Measurements from ENCODE around the gene HDAC5.
"Not testable (repeated sequence)": the region's sequence is repeated elsewhere in the genome, so short reads cannot be mapped to it uniquely, and the experiment has no call there.

The HDAC5 gene

DNA sequence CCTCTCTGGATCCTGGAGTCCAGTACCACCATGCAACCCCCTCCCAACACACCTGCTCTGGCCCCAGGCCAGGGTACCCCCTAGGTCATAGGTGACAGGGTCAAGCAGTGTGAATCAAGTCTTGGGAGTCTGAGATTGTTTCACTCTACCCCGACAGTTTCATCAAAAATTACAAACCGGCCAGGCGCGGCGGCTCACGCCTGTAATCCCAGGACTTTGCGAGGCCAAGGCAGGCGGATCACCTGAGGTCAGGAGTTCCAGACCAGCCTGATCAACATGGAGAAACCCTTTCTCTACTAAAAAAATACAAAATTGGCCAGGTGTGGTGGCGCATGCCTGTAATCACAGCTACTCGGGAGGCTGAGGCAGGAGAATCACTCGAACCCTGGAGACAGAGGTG lies 3.2 kb downstream of the HDAC5 start:
- not testable (repeated sequence) for H3K27ac Mint-ChIP-seq, ATAC-seq, H3K36me3 Mint-ChIP-seq, H3K9me3 Mint-ChIP-seq, H3K4me3 Mint-ChIP-seq, H3K27me3 Mint-ChIP-seq
- peaks cover 74% of the 10 kb centered on the region for H3K4me1 Mint-ChIP-seq

DNA sequence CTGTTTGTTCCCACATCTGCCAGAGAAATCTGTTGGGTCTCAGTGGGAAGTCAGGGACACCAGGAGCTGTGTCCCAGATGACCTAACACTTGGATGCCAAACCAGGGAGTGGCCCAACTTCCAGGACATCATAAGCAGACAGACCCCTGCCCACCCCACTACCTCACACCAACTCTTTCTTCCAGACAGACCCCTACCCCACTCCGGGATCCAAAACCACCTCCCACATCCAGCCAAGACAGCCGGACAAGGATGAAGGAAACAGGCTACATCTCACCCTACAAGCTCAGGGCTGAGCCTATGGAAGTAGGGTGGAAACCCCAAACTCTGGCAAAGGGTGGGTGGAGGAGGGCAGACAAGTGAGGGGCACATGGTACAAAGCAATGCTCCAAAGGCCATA lies 3.6 kb downstream of the HDAC5 start:
- Mint-ChIP-seq H3K9me3 (no peaks in the 10 kb centered on the region), H3K4me1 (peaks cover 79% of the 10 kb centered on the region), H3K4me3 (no peak overlapping the region), H3K36me3 (peaks cover 5% of the 10 kb centered on the region), H3K27ac (no peak overlapping the region), H3K27me3 (no peaks in the 10 kb centered on the region)
- ATAC-seq: no peak

DNA sequence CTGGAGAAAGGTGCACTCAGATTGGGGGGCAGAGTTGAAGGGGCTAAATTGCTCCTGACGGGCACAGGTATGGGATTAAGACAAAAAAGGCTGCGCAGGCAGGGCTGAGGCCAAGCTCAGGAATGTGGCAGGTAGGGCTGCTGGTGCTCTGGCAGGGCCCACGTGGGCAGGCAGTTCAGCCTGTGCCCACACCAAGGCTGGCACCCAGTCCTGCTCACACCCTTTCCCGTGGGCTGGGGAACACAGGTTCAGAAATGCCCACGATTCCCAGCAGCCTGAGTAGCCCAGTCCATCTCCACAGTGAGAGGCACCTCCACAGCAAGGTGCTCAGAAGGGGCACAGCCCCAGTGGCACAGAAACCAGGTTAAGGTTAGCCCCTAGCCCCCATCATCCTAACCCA lies 4.4 kb downstream of the HDAC5 start:
- no peaks in the 10 kb centered on the region for H3K9me3 Mint-ChIP-seq
- H3K27ac Mint-ChIP-seq: peak overlapping the region; percentile 5
- H3K4me1 Mint-ChIP-seq: peaks cover 74% of the 10 kb centered on the region
- ATAC-seq: no peak
- H3K27me3 Mint-ChIP-seq: no peaks in the 10 kb centered on the region
- peaks cover 5% of the 10 kb centered on the region for H3K36me3 Mint-ChIP-seq
- H3K4me3 Mint-ChIP-seq: no peak overlapping the region

DNA sequence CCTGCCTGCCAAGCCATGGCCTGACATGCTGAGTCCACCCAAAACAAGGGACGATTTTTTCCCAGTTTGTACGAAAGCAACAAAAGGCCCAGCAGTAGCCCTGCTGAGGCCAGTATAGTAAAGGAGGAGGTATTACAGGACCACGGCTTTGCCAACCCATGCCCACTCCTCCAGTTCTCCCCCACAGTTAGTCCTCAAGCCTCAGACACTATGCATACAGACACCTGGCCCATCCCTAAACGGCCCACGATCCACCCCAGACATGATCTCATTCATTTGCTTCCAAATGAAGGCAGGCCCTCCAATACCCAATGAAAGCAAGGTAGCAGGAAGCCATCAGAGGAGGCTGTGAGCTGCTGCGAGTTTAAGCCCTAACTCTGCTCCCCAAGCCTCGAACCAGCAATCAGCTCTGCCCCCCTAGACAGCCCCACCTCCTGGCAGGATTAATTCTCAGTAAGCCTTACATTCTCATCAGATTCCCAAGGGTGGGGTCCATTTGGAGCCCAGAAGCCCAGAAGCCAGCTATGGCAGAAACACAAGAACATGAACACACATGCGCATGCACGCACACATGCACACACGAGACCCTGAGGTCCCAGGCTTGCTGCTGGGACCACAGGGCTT lies 4.9 kb downstream of the HDAC5 start:
- Mint-ChIP-seq H3K36me3 (peaks cover 5% of the 10 kb centered on the region), H3K4me3 (no peak overlapping the region), H3K9me3 (no peaks in the 10 kb centered on the region), H3K4me1 (peaks cover 77% of the 10 kb centered on the region), H3K27ac (peak overlapping the region; percentile 5), H3K27me3 (no peaks in the 10 kb centered on the region)
- no peak for ATAC-seq

DNA sequence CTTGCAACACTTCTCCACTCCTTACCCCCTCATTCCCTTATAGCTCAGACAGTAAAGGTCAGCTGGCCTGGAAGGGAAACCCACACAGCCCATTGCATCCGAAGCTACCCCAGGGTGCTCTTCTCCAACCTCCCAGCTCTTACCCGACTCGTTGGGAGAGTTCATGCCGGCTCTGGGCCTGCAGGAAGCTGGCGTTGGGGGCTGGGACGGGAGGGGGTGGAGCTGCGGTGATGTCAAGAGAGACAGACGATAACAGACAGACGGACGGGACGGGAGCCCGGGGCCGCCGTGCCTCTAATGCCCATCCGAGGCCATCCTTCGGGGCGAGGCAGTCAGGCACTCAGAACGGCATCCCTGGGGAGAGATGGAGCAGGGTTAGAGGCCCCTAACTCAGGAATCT lies 6.1 kb downstream of the HDAC5 start:
- ATAC-seq: no peak
- Mint-ChIP-seq H3K9me3 (no peaks in the 10 kb centered on the region), H3K27me3 (no peaks in the 10 kb centered on the region), H3K4me1 (peaks cover 82% of the 10 kb centered on the region), H3K4me3 (no peak overlapping the region), H3K36me3 (peaks cover 5% of the 10 kb centered on the region), H3K27ac (no peak overlapping the region)

DNA sequence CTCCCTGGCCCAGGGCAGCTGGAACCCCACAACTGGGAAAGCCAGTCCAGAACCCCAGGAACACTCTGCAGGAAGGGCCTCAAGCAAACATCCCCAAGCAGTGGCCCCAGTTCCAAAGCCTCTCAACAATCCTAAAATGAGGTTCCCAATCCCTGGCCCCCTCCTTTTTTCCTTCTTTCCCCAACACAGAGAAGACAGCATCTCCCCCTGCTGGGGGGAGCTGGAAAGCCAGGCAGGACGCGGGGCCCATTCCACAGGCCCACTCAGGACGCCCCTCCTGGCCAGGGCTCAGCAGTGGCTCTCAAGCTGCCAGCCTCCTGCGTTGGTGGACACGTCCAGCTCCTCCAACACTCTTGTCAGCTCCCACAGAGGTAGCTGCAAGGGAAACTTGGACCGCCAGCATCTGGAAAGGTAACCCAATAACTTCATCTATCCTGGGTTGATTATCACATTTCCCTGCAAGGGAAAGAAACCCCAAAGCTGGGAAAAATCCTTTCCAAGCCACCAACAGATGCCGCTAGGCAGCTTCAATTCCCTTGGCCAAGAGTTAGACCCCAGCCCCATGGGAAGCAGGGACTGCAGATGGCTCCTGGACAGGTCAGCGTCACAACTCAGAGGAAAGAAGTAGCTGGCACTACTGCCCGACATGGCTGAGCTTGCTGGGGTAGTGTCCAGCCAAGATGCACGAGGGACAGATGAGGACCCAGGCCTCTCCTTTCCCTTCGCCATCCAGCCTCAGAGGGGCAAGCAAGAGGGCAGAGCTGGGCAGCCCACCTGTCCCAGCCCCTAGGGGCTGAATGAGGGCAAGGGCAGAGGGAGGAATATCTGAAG lies 7.6 kb downstream of the HDAC5 start:
- Mint-ChIP-seq H3K4me1 (peaks cover 85% of the 10 kb centered on the region), H3K9me3 (no peaks in the 10 kb centered on the region), H3K4me3 (no peak overlapping the region), H3K36me3 (peaks cover 5% of the 10 kb centered on the region), H3K27ac (no peak overlapping the region), H3K27me3 (no peaks in the 10 kb centered on the region)
- ATAC-seq: no peak

DNA sequence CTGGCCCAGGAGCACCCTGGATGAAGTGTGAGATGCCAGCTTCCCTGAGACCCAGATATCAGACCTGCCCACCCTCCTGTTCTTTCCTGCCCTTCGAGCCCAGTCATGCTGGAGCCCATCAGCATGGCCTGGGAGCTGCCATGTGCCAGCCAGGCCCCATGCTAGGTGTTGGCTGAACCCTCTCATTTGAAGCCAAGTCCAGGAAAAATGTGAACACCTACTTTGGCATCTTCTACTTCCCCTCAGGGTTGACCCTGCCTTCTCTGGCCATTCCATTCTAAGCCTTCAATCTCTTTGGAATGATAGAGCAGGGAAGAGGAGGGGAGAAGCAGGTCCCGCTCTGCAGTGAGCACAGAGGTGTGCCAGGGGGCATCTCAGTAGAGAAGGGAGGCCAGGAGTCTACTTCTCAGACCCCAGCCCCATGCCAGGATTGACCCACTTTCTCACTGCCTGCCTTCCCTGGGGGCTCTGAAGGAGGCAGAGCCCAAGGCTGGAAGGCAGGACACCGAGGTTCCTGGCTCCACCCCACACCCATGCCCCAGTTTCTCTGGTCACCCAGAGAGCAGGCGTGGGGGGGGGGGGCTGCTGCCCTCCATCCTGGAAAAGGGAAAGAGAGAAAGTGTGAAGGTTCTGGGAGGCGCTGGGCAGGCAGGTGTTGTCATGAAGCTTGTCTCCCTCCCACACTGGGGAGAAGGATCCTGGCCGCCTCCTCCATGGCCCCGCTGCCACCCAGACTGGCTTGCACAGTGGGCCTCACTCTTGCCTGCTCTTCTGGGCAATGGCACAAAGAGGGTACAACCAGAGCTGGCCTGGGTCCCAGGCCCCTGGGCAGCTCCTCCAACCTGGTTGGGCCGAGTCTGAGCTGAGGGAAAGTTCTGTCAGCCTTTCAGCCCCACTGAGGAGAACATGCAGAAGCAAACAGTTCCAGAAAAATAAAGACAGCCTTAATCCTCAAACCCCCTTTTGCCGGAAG lies 9.3 kb downstream of the HDAC5 start:
- no peaks in the 10 kb centered on the region for H3K9me3 Mint-ChIP-seq
- no peak overlapping the region for H3K27ac Mint-ChIP-seq
- no peaks in the 10 kb centered on the region for H3K27me3 Mint-ChIP-seq
- H3K4me1 Mint-ChIP-seq: peaks cover 86% of the 10 kb centered on the region
- H3K36me3 Mint-ChIP-seq: peaks cover 5% of the 10 kb centered on the region
- ATAC-seq: no peak
- no peak overlapping the region for H3K4me3 Mint-ChIP-seq

DNA sequence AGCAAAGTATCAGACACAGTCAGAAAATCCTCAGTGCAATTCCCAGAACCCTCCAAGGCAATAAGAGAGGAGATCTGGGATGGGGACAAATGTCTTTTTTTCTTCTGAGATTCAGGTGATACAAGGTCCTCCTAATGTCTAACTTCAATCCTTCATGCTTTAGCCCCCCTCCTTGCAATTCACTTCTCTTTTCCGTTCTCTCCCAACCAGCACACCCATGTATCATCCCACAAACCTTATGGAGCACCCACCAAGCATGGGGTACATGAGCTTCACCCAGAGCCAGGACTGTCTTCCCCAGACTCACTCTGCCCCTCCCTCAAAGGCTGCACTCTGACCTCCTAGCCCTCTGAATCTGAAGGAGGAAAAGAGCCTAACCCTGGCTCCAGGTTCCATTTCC lies 10.1 kb downstream of the HDAC5 start:
- H3K4me3 Mint-ChIP-seq: no peak overlapping the region
- H3K4me1 Mint-ChIP-seq: peaks cover 78% of the 10 kb centered on the region
- H3K36me3 Mint-ChIP-seq: peaks cover 5% of the 10 kb centered on the region
- no peaks in the 10 kb centered on the region for H3K9me3 Mint-ChIP-seq
- ATAC-seq: no peak
- no peak overlapping the region for H3K27ac Mint-ChIP-seq
- no peaks in the 10 kb centered on the region for H3K27me3 Mint-ChIP-seq

DNA sequence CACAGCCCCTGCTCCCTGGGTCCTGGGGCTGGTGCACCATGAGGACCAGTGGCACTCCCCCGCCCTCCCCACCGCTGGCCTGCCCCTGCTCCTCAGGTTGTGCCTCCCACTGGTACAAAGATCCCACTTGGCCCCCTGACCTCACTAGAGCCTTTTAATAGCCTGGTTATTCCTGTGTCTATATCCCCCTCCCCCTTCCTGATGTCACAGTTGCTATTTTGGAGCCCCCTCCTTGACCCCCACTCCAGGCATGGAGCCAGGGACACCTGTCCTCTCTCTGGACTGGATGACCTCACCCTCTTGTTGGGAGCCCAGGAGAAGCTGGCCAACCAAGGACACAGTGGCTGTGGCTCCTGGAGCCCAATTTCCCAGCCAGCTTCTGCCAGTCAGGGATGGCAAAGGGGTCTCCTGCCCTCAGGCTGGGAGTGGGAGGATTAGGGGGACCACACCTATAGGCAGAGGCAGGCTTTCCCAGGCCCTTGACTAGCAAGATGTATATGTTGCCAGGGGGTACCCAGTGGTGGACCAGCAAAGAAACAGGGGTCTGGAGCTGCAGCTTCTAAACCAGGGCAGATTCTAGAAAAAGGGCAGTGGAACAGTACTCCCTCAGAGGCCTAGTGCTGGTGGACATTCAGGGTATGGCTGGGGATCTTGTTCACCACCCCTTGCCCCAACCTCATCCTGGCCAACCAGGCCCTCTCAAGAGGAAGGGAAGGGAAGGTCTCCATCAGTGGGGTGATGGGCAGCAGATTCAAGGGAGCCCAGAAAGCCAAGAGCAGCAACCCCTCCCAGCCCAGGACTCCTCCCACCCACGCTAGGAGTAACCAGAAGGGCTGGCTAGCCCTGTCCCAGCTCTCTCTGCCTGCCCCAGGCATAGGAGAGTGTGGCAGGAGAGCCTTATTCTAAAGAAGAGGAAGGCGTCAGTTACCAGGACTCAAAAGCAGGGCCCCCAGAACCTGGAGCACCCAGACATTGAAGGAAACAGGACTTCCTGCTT lies 10.9 kb downstream of the HDAC5 start:
- Mint-ChIP-seq H3K4me1 (peaks cover 74% of the 10 kb centered on the region), H3K36me3 (peaks cover 8% of the 10 kb centered on the region), H3K9me3 (no peaks in the 10 kb centered on the region), H3K27ac (no peak overlapping the region), H3K4me3 (no peak overlapping the region), H3K27me3 (no peaks in the 10 kb centered on the region)
- no peak for ATAC-seq

DNA sequence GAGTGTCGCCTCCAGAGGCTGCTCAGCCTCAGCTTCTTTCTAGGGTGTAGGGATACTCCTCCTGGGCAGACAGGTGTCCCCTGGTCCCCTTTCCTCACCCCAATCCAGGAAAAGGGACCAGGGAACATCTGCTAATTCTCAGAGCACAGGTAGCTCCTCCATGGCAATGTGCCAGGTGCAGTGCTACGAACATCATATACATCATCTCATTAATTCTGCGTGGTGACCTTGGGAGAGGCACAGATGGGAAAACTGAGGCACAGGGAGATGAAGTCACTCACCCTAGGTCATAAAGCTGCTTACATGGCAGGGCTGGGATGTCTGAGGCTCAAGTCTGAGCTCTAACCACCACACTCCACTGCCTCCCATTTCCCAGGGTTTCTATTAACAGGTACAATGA lies 11.7 kb downstream of the HDAC5 start:
- H3K27me3 Mint-ChIP-seq: no peaks in the 10 kb centered on the region
- peaks cover 69% of the 10 kb centered on the region for H3K4me1 Mint-ChIP-seq
- H3K9me3 Mint-ChIP-seq: no peaks in the 10 kb centered on the region

DNA sequence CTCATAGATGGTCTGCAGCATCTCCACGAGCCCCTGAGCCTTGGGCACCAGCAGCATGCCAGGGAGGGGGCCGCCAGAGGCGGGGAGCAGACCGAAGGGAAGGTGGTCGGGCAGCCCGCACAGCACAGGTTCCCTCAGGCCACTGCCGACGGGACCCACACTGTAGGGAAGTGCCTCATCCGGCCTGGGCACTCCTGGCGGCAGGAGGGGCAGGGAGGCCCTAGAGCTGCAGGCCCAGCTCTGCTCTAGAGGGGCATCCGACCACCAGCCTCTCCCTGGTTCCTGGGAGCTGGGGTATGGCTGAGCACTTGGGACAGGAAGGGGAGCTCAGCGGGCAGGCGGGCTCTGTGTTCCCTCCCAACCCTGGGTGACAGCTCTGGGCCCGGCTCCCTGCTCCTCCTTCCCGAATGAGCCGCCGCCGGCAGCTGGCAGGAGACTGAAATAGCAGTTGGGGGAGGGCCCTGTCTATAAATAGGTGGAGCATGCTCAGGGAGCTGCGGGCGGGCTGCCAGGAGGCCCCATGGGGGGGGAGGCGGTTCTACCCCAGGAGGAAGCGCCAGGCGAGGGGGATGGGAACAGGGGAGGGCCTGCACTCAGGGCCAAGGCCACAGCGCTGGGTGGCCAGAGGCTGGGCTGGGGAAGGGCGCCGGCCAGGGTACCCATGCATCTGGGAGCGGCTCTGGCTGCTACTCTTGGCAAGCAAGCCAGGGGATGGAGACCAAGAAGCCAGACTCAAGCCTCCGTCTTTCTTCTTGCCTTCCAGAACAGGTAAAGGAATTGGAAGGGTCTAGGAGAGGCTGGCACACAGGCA lies 12.4 kb downstream of the HDAC5 start:
- Mint-ChIP-seq H3K9me3 (no peaks in the 10 kb centered on the region), H3K27me3 (no peaks in the 10 kb centered on the region), H3K27ac (peak overlapping the region; percentile 64), H3K36me3 (peaks cover 6% of the 10 kb centered on the region), H3K4me3 (peak overlapping the region; percentile 75), H3K4me1 (peaks cover 64% of the 10 kb centered on the region)
- peak; percentile 88 for ATAC-seq

More for the DNA sequence above, 11.7 kb downstream of the HDAC5 start:
- Mint-ChIP-seq H3K27ac (peak overlapping the region; percentile 64), H3K4me3 (peak overlapping the region; percentile 46), H3K36me3 (peaks cover 8% of the 10 kb centered on the region)
- no peak for ATAC-seq

DNA sequence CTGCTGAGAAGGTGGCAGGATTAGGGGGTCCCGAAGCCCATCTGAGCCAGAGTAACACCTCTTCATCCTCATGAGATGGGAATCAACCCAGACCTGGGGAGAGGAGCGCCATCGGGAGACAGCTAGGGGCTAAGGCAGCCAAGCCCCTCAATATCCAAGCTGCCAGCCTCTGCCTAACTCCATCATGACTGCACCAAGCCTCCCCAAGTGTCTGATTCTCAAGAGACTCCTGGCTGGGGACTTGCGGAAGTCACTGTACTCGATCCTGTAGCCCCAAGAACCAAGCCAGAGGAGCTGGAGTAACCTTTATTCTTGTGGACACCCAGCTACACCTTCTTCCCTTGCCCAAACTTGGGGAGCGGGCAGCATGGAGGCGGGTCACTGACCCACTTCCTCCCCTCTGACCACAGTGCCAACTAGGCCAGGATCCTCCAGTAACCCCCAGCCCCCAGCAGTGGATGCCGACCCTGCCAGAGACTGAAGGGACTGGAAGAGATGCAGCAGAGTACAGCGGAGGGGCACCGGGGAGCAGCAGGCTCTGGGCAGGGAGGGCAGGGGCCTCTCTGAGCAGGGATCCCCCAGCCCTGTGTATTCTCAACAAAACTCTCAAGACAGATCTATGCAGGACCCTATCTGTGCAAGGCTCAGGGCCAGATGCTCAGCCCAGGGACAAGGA lies 13.3 kb downstream of the HDAC5 start:
- no peaks in the 10 kb centered on the region for H3K9me3 Mint-ChIP-seq
- ATAC-seq: no peak
- peak overlapping the region; percentile 75 for H3K4me3 Mint-ChIP-seq
- H3K27ac Mint-ChIP-seq: peak overlapping the region; percentile 64
- H3K27me3 Mint-ChIP-seq: no peaks in the 10 kb centered on the region
- peaks cover 6% of the 10 kb centered on the region for H3K36me3 Mint-ChIP-seq
- peaks cover 56% of the 10 kb centered on the region for H3K4me1 Mint-ChIP-seq

DNA sequence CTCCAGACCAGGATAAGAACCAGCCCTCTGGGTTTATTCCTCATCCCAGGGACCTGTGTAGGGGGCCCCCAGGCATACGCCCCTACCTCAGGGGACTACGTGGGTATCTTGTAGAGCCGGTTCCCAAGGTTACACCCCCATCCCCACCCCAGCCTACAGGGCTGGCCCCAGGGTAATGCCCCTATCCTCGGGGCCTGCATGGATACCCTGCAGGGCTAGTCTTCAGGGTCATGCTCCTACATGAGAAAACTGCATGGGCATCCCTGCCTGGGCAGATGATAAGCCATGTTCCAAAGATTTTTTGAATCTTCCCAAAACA lies 14.2 kb downstream of the HDAC5 start:
- Mint-ChIP-seq H3K27ac (no peak overlapping the region), H3K36me3 (peaks cover 11% of the 10 kb centered on the region), H3K27me3 (no peaks in the 10 kb centered on the region), H3K9me3 (no peaks in the 10 kb centered on the region), H3K4me3 (no peak overlapping the region), H3K4me1 (peaks cover 57% of the 10 kb centered on the region)
- ATAC-seq: no peak

All from stimulated activated memory B cell treated with anti-CD40 and anti-IgM and Interleukin-4, amounts not matched to agents 10 μg/mL and 1 μg/mL and 100 μg/mL, for 72 hours (primary cell).